ENCODE data around the gene MORN3.
"Not testable (repeated sequence)": the region's sequence is repeated elsewhere in the genome, so short reads cannot be mapped to it uniquely, and the experiment has no call there.

Gene MORN3

GRCh38 chr12:121688966-121689365 is 19.5 kb upstream of the MORN3 start:
- DNase-seq (ENCODE audit: extremely low read depth, low read depth) = no peak
- H3K4me3 ChIP-seq (replicated peaks; ENCODE audit: low read depth, low read length) = no peak overlapping the region
- no peak for TF ChIP-seq CTCF (IDR thresholded peaks at IDR 0.05; ENCODE audit: low read depth, low read length, missing control alignments)

DNA sequence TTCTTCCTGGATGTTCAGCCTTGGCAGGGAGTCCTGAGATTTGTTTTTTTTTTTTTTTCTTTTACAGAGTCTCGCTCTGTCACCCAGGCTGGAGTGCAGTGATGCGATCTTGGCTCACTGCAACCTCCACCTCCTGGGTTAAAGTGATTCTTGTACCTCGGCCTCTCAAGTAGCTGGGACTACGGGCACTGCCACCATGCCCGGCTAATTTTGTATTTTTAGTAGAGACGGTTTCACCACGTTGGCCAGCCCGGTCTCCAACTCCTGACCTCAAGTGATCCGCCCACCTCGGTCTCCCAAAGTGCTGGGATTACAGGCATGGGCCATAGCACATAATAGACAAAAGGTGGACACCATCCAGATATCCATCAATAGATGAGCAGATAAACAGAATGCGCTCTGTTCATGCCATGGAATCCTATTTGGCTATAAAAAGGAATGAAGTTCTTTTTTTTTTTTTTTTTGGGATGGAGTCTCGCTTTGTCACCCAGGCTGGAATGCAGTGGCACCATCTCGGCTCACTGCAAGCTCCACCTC is 10.3 kb upstream of the MORN3 start:
- not testable (repeated sequence) for H3K4me3 ChIP-seq (replicated peaks; ENCODE audit: low read depth, low read length); DNase-seq (ENCODE audit: extremely low read depth, low read depth)

DNA sequence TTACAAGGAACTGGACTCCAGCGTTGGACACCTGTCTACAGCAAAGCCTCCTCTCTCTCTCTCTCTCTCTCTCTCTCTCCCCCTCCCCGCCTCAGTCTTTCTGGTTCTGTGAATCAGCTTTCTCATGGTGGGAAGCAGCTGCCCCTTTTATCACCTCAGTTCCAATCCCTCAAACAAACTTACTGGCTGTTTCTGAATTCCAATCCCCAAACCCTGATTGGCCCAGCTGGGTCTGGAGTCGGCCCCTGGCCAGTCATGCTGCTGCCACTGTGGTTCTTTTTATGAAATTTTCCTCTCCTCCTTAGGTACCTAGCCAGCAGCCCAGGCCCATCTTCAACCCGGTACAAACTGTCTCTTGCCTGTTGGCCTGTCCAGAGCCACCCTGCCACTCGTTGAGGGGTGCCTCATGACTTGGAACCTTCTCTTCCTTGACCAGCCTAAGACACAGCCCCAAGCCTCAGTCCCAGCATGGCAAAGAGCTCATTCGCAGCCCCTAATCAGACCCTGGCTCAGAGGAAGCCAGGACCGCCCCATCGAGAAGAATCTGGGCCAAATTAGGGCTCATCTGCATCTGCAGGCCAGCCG is 9.4 kb upstream of the MORN3 start:
- no peak for DNase-seq (ENCODE audit: extremely low read depth, low read depth)
- TF ChIP-seq CTCF (IDR thresholded peaks at IDR 0.05; ENCODE audit: low read depth, low read length, missing control alignments) = no peak
- no peak overlapping the region for H3K4me3 ChIP-seq (replicated peaks; ENCODE audit: low read depth, low read length)

- no peak overlapping the region for H3K4me3 ChIP-seq (replicated peaks; ENCODE audit: low read depth, low read length)
- no peak for DNase-seq (ENCODE audit: extremely low read depth, low read depth)
- TF ChIP-seq CTCF (IDR thresholded peaks at IDR 0.05; ENCODE audit: low read depth, low read length, missing control alignments) = no peak
Observed at GRCh38 chr12:121678305-121678704, 8.9 kb upstream of the MORN3 start.

- no peak for DNase-seq (ENCODE audit: extremely low read depth, low read depth)
- no peak for TF ChIP-seq CTCF (IDR thresholded peaks at IDR 0.05; ENCODE audit: low read depth, low read length, missing control alignments)
- no peak overlapping the region for H3K4me3 ChIP-seq (replicated peaks; ENCODE audit: low read depth, low read length)
Observed at GRCh38 chr12:121676190-121676589, 6.7 kb upstream of the MORN3 start.

GRCh38 chr12:121673013-121673511 is 3.6 kb upstream of the MORN3 start:
- no peak for DNase-seq (ENCODE audit: extremely low read depth, low read depth)
- H3K4me3 ChIP-seq (replicated peaks; ENCODE audit: low read depth, low read length) = peak overlapping the region; percentile 53
- TF ChIP-seq CTCF (IDR thresholded peaks at IDR 0.05; ENCODE audit: low read depth, low read length, missing control alignments) = no peak

DNA sequence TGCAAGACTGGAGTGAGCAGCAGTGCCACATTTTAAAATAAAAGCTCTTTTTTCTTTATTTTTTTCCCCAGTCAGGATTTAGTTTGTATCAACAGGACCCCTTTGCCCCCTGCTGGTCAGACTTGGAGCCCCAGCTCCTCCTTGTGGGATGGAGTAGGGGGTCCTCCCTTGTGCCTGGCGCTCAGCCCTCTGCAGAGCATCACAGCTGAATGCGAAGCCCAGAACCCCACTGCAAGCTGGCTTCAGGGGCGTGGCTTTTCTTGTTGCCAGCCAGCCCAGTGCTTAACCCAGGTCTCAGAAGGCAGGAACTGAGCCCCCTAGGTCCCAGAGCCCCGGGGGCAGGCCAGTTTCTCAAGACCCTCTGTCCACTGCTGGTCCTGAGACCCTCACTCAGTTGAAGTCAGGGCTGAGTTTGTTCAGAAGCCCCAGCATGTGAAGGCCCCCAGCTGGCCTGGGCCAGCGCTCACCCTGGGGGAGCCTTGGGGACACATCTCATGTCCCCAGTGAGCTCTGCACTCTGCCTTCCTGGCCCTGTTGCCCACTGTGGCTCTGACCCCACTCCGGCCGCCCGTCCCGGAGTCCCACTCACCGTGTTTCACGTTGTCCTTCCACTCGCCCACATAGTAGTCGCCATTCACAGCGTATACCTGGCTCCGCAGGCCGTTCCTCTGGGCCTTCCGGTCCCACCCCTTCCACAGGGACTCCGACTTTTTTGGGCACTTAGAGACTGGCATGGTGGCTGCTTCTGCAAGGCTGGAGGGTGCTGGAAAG is 519 bp downstream of the MORN3 start:
- TF ChIP-seq CTCF (IDR thresholded peaks at IDR 0.05; ENCODE audit: low read depth, low read length, missing control alignments) = peak; percentile 83
- no peak overlapping the region for H3K4me3 ChIP-seq (replicated peaks; ENCODE audit: low read depth, low read length)
- no peak for DNase-seq (ENCODE audit: extremely low read depth, low read depth)

DNA sequence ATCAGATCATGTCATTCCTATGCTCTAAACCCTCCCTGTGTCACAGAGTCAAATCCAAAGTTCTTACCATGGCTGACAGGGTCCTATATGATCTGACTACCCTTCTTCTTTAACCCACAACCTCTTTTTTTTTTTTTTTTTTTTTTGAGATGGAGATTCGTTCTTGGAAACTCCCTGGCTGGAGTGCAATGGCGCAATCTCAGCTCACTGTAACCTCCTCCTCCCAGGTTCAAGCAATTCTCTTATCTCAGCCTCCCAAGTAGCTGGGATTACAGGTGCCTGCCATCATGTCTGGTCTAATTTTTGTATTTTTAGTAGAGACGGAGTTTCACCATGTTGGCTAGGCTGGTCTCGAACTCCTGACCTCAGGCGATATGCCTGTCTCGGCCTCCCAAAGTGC is 2.6 kb downstream of the MORN3 start:
- H3K4me3 ChIP-seq (replicated peaks; ENCODE audit: low read depth, low read length); DNase-seq (ENCODE audit: extremely low read depth, low read depth): not testable (repeated sequence)

All from HFF-Myc (cell line).